Endothelial cell of umbilical vein (primary cell): ENCODE measurements around the gene RAB40C. TPM values are rescaled to one million over a fixed set of nuclear protein-coding genes. Genes with fewer than 3 reads are reported as not detected.
A peak's percentile ranks its signal among the peaks of the same experiment; 100 is the strongest.

Experiments
- BruUV-seq: library from RNA; stranded (reverse); fragments of 400-500 nt; replicated peaks from 2 replicates; lab custom pipeline; 2021; lab: Mats Ljungman, UMichigan
- CTCF ChIA-PET: fragments of 300-600, 350-600 bp; sonication (Branson Sonifier 250); formaldehyde crosslinking; loops from one replicate; lab custom pipeline; 2021; ENCODE audit warnings: antibody characterized with exemption, inconsistent platforms; lab: Charles Lee
- POLR2A ChIA-PET: fragments of 300-600, 350-600 bp; sonication (Branson Sonifier 250); formaldehyde crosslinking; loops from one replicate; lab custom pipeline; 2021; ENCODE audit warnings: antibody characterized with exemption, inconsistent platforms; lab: Charles Lee
- DNase-seq: peaks from one replicate; pipeline ENCODE4 v3.0.0-alpha.2; 2011; ENCODE audit warnings: low read depth, low spot score
- FAIRE-seq: peaks from 2 replicates; lab custom pipeline; 2011; peaks lifted over from hg19 to GRCh38; lab: Jason Lieb, UNC
- H2AFZ ChIP-seq: 2 replicates; pipeline ENCODE4 v1.6.0; 2012; ENCODE audit warnings: low read depth, low read length, control low read depth, inconsistent platforms
- H3K27ac ChIP-seq: 2 replicates; pipeline ENCODE4 v1.5.1; 2011; ENCODE audit warnings: low read depth, mild to moderate bottlenecking, control low read depth, low read length, moderate library complexity; ENCODE audit not compliant: insufficient read depth
- H3K27me3 ChIP-seq, 2 experiments: 2 replicates each; pipeline versions ENCODE4 v1.6.0 to v1.6.1; 2011; ENCODE audit warnings: low read length in 2 of 2, mixed read lengths in 1 of 2; ENCODE audit not compliant: control insufficient read depth in 2 of 2, insufficient read depth in 2 of 2
- H3K36me3 ChIP-seq, 2 experiments: 2 replicates in 1 of 2; 3 replicates in 1 of 2; pipeline ENCODE4 v1.5.1; 2011; ENCODE audit warnings: low read length in 2 of 2, mild to moderate bottlenecking in 1 of 2, moderate library complexity in 1 of 2; ENCODE audit not compliant: control insufficient read depth in 2 of 2, insufficient read depth in 2 of 2; ENCODE audit errors: extremely low read depth in 1 of 2
- H3K4me1 ChIP-seq: 3 replicates; pipeline ENCODE4 v1.5.1; 2011; ENCODE audit warnings: mild to moderate bottlenecking, low read length; ENCODE audit not compliant: control insufficient read depth, insufficient read depth; ENCODE audit errors: extremely low read depth
- H3K4me2 ChIP-seq: 2 replicates; pipeline ENCODE4 v1.6.1; 2011; ENCODE audit warnings: low read length, control low read depth, mixed read lengths; ENCODE audit not compliant: insufficient read depth
- H3K4me3 ChIP-seq, 3 experiments: fragments of 200-600 bp in 1 of 3; sonication (generic), shearing (Covaris generic) in 1 of 3; replicated peaks in 1 of 3; 2 replicates each; pipeline ENCODE4 v1.5.1; 2011 to 2016; ENCODE audit warnings: control low read depth in 3 of 3, low read length in 3 of 3, mild to moderate bottlenecking in 2 of 3, inconsistent platforms in 1 of 3, low read depth in 1 of 3, moderate library complexity in 1 of 3; ENCODE audit not compliant: insufficient read depth in 1 of 3
- H3K79me2 ChIP-seq: 2 replicates; pipeline ENCODE4 v1.6.0; 2012; ENCODE audit warnings: low read length, inconsistent platforms; ENCODE audit not compliant: control insufficient read depth, insufficient read depth
- H3K9ac ChIP-seq: replicated peaks from 2 replicates; pipeline ENCODE3; 2011; ENCODE audit warnings: low read length, control low read depth; ENCODE audit not compliant: insufficient read depth; ENCODE audit errors: extremely low read depth
- H3K9me1 ChIP-seq: replicated peaks from 3 replicates; pipeline ENCODE4 v1.6.0; 2011; ENCODE audit warnings: mild to moderate bottlenecking, low read length; ENCODE audit not compliant: control insufficient read depth, insufficient read depth; ENCODE audit errors: extremely low read depth
- H3K9me3 ChIP-seq: replicated peaks from 2 replicates; pipeline ENCODE4 v1.5.1; 2012; ENCODE audit warnings: low read length, inconsistent platforms; ENCODE audit not compliant: control insufficient read depth, insufficient read depth
- H4K20me1 ChIP-seq: replicated peaks from 2 replicates; pipeline ENCODE3; 2011; ENCODE audit warnings: mild to moderate bottlenecking, low read length; ENCODE audit not compliant: control insufficient read depth, insufficient read depth; ENCODE audit errors: extremely low read depth
- CTCF ChIP-seq, 2 donors: IDR thresholded peaks; 1 replicate in 1 of 2; 2 replicates in 1 of 2; pipeline ENCODE4 v1.5.1; 2011; ENCODE audit warnings: low read length in 2 of 2, mild to moderate bottlenecking in 2 of 2, moderate library complexity in 2 of 2, control low read depth in 1 of 2, inconsistent platforms in 1 of 2, low read depth in 1 of 2; ENCODE audit not compliant: insufficient read depth in 1 of 2; ENCODE audit errors: extremely low read depth in 1 of 2
- EZH2 ChIP-seq: IDR thresholded peaks from 2 replicates; pipeline ENCODE4 v1.6.1; 2012; ENCODE audit warnings: borderline replicate concordance, low read depth, mild to moderate bottlenecking, moderate library complexity, low read length, inconsistent platforms; ENCODE audit not compliant: severe bottlenecking
- FOS ChIP-seq: IDR thresholded peaks from 2 replicates; pipeline ENCODE4 v1.6.1; 2011; ENCODE audit warnings: mild to moderate bottlenecking, low read length, moderate library complexity, borderline replicate concordance; ENCODE audit not compliant: insufficient read depth
- GATA2 ChIP-seq: IDR thresholded peaks from 2 replicates; pipeline ENCODE4 v1.7.0; 2011; ENCODE audit warnings: low read depth, mild to moderate bottlenecking, moderate library complexity, mixed read lengths, low read length; ENCODE audit not compliant: insufficient read length, insufficient read depth
- JUN ChIP-seq: IDR thresholded peaks from 2 replicates; pipeline ENCODE4 v1.6.1; 2011; ENCODE audit warnings: borderline replicate concordance, low read depth; ENCODE audit not compliant: insufficient read length, insufficient read depth
- MAX ChIP-seq: IDR thresholded peaks from 2 replicates; pipeline ENCODE4 v1.6.1; 2011; ENCODE audit not compliant: insufficient read depth, insufficient read length
- MYC ChIP-seq: IDR thresholded peaks from one replicate; pipeline ENCODE4 v1.6.1; 2011; ENCODE audit warnings: mild to moderate bottlenecking, low read depth, low read length
- POLR2A ChIP-seq: IDR thresholded peaks from 2 replicates; pipeline ENCODE4 v1.6.1; 2012; ENCODE audit warnings: low read depth, mild to moderate bottlenecking, control low read depth, low read length
- POLR2AphosphoS5 ChIP-seq: IDR thresholded peaks from 2 replicates; pipeline ENCODE4 v1.6.1; 2012; ENCODE audit warnings: low read depth, mild to moderate bottlenecking, control low read depth, low read length, moderate library complexity; ENCODE audit not compliant: insufficient read depth
- dilution Hi-C: fragments of 300-500 bp; cut with MboI; formaldehyde crosslinking; loops from one replicate; pipeline ENCODE4 v1.15.0; 2019; ENCODE audit warnings: low sequenced_read_pairs; ENCODE audit not compliant: extremely low pct_ligation_motif_present
- intact Hi-C: fragments of 100-400 bp; cut with micrococcal nuclease; formaldehyde crosslinking; loops from one replicate; pipeline ENCODE4 v1.10.0; 2022
- polyA plus RNA-seq, 4 experiments: library from polyadenylated mRNA; depleted of rRNA in 3 of 4; stranded (reverse) in 3 of 4; unstranded in 1 of 4; fragments of >200 nt; gene quantifications; 2 replicates each; pipeline versions ENCODE4 v1.2.1 to v1.2.3, GENCODE V29; 2011 to 2012; ENCODE audit warnings: missing spikeins in 1 of 4
- total RNA-seq: library from RNA; stranded (reverse); gene quantifications from 2 replicates; pipeline ENCODE4 v1.2.3, GENCODE V29; 2021

RAB40C gene
- total and polyA plus RNA-seq, 2 donors (not counting 3 experiments of a cell fraction or from before 2014, with no cell fraction given), result 12.4 to 18.8 TPM

DNA sequence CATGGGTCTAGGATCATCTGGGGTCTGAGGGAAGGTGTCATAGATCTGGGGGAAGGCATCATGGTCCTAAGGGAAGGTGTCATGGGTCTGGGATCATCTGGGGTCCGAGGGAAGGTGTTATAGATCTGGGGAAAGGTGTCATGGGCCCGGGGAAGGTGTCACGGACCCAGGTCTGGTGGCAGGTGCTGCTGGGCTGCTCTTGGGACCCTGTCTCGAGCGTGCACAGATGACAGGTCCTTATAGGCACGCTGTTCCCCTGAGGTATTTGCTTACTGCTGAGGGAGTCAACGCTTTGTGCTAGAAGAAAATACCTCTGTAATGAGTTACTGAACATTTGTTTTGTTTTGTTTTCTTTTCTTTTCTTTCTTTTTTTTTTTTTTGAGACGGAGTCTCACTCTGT lies 1.4 kb downstream of the RAB40C start:
- Histone ChIP-seq H3K79me2 (peaks cover 27% of the 10 kb centered on the region), H4K20me1 (no peaks in the 10 kb centered on the region), H3K4me3 (peak overlapping the region in 1 of 3 experiments; percentile 44), H3K4me2 (peak overlapping the region; percentile 53), H3K36me3 (peaks cover 0 to 3% of the 10 kb centered on the region in 2 experiments), H2AFZ (no peak overlapping the region), H3K27me3 (no peaks in the 10 kb centered on the region), H3K9me3 (no peaks in the 10 kb centered on the region), H3K9me1 (no peaks in the 10 kb centered on the region), H3K27ac (no peak overlapping the region), H3K9ac (no peak overlapping the region), H3K4me1 (peaks cover 16% of the 10 kb centered on the region)
- no peak for FAIRE-seq
- ChIA-PET POLR2A (no interaction called here), CTCF (no interaction called here)
- no TSS peak for BruUV-seq
- no peak for TF ChIP-seq CTCF (IDR thresholded peaks at IDR 0.05; ENCODE audit: extremely low read depth in 1 of 2, insufficient read depth in 1 of 2, low read depth in 1 of 2, low read length in 2 of 2)
- TF ChIP-seq MYC, result no peak
- no peak for TF ChIP-seq POLR2A
- TF ChIP-seq POLR2AphosphoS5, result no peak
- TF ChIP-seq GATA2, result no peak
- TF ChIP-seq EZH2, result no peak
- no peak for TF ChIP-seq FOS
- no peak for TF ChIP-seq JUN
- no peak for TF ChIP-seq MAX
- DNase-seq, result no peak
- intact Hi-C loops, result no loop called here
- dilution Hi-C loops, result no loop called here
